Astrocyte of the spinal cord (primary cell): ENCODE results near the gene F2RL2.

ENCODE experiments used
- DNase-seq: peaks from one replicate; pipeline ENCODE4 v3.0.0; 2011; ENCODE audit warnings: low read depth, low spot score
- H3K4me3 ChIP-seq: 2 replicates; pipeline ENCODE4 v1.5.1; 2011; ENCODE audit warnings: low read depth, mild to moderate bottlenecking, low read length, moderate library complexity
- CTCF ChIP-seq: IDR thresholded peaks from 2 replicates; pipeline ENCODE4 v1.5.1; 2012; ENCODE audit warnings: low read depth, mild to moderate bottlenecking, low read length, inconsistent platforms
- in situ Hi-C: cut with HindIII; loops from 2 replicates; pipeline ENCODE4 v1.10.0; 2017; ENCODE audit warnings: low sequenced_read_pairs

Gene F2RL2

GRCh38 chr5:76595755-76596481 lies 27.3 kb downstream of the F2RL2 start:
- no peak overlapping the region for H3K4me3 ChIP-seq
- DNase-seq: no peak
- TF ChIP-seq CTCF: no peak
- in situ Hi-C loops: no loop called here

GRCh38 chr5:76594107-76594506 lies 29.1 kb downstream of the F2RL2 start:
- no peak overlapping the region for H3K4me3 ChIP-seq
- DNase-seq: no peak
- TF ChIP-seq CTCF: no peak
- in situ Hi-C loops: no loop called here

DNA sequence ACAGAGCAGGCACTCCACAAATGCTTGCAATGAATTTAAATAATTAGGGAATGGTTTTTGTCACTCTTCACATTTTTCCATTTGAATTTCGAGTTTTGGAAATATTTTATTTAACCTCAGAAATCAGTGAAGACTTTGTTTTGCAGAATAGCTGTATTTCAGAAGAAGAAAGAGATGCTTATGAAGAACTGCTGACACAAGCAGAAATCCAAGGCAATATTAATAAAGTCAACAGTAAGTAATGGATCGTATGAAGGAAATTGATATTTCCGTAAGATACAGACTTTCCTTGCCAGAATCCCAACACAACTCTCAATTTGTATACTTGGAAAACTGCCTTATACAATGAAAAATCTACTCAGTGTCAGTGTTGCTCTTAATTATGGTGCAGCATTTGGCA lies 30.5 kb downstream of the F2RL2 start:
- in situ Hi-C loops: no loop called here
- no peak overlapping the region for H3K4me3 ChIP-seq
- no peak for DNase-seq
- TF ChIP-seq CTCF: no peak

- in situ Hi-C loops: no loop called here
- no peak for TF ChIP-seq CTCF
- no peak for DNase-seq
- H3K4me3 ChIP-seq: no peak overlapping the region
Observed at GRCh38 chr5:76591366-76591765, 31.8 kb downstream of the F2RL2 start.

DNA sequence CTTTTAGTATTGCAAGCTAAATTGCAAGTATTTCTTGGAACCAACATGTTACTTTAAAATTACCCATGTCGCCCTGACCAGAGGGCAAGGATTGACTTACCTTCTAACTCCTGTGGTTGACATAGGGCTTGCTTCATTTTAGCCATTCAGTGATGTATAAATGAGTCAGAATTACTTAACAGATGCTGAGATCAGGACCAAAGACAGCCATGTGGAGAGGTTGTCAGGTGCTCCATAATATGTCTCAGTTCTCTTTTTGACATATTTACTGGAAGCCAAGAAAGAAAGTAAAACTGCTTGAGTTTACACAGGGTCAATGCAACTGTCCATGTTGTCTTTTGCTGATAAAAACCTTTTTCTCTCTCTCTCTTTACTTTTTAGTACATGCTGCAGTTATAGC lies 33.2 kb downstream of the F2RL2 start:
- no peak overlapping the region for H3K4me3 ChIP-seq
- TF ChIP-seq CTCF: no peak
- in situ Hi-C loops: no loop called here

DNA sequence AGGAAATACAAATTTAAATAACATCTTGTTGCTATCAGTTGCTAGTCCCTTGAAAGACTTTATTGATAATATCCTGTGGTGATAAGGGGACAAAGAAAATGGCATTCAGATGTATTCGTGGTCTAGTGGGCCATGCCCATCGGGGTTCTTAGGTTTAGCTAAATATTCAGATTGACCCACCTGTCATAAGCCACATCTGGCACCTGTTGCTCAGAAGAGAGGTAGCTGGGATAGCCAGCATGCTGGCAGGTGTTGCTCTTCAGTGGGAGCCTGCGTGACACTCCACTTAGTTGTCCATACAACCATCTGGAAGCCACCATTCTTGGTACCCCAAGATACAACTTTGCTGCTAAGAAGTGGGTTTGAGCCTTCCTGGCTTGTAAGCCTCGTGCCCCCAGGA lies 36.7 kb downstream of the F2RL2 start:
- no peak for TF ChIP-seq CTCF
- in situ Hi-C loops: no loop called here
- no peak for DNase-seq
- no peak overlapping the region for H3K4me3 ChIP-seq

More for the DNA sequence above, 33.2 kb downstream of the F2RL2 start:
- no peak for DNase-seq

GRCh38 chr5:76585783-76586217 lies 37.4 kb downstream of the F2RL2 start:
- no peak for DNase-seq
- H3K4me3 ChIP-seq: no peak overlapping the region
- in situ Hi-C loops: no loop called here
- no peak for TF ChIP-seq CTCF
